GM18498 (cell line): Measurements from ENCODE around the gene PROKR1.

Source experiments
- ATAC-seq: cut with Tn5 transposase; IDR thresholded peaks from one replicate; pipeline ENCODE4 v1.9.1; 2021; ENCODE audit warnings: mild to moderate bottlenecking, moderate library complexity; ENCODE audit not compliant: unreplicated experiment

PROKR1 gene

DNA sequence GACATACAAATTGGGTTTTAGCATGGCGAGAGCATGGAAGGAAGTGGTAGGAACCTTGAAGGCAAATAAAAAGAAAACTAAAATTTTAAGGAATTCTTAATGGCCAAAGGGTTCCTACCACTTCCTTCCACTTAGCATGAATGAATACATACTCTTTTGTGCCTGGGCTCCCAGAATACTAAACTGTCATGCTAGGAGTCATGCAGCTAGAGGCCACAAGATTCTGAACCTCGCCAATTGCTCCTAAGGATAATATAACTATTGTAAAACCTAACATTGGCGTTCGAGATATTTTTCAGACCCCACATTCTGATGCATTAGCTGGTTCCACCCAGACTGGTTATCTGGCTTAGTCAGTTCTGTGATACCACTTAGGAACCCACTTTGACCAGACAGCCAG is 52.6 kb downstream of the PROKR1 start:
- ATAC-seq: no peak

DNA sequence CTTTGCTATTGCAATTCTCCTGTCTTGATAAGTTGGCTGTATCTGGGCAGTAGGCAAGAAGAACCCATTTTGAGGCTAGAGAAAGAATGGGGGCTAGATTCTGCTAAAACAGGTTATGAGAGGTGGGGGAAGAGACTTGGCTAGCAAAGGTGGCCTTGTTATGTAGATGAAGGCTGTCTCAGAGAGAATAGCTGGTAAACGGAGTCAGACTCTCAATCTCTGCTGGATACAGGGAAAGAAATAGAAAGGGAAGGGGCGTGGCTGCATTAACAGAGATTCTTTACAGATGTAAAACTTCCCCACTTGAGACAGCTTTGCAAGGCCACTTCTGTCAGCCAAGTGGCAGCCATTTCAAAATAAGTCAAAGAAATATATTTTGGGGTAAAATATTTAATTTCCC is 53.2 kb downstream of the PROKR1 start:
- ATAC-seq: no peak

DNA sequence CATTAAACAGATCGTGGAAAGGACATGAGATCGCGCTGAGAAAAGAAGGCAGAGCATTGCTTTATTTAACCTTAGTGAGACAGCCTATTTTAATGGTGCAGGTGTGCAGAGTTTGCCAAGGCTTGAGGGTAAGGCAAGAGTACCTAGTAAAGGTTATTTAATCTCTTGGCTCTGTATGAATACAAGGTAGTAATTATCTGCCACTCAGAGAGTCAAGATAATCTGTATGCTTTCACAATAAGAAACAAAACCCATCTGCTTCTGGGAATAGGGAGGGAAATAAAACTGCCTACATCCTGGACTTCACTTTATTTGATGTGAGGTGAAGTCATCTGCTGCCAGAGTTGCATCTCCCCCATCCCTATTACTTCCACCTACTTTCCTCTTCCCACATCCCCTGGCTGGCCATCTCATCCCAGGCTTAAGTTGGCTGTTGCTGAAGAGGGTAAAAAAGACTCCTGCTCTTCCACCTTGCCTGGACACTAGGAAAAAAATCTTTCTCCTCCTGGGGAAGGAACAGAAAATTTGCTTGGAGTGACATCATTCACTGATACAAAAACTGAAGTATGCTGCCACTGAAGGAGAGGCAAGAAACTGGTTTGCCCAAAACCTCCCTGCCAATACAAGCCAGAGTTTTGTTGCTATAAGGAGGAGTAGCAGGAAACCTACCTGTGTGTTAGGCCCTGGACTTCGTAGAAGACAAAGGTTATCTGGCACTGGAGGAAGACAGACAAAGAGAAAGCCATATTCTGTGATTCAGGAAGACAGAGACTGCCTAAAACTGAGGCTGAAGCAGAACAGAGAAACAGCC is 55.4 kb downstream of the PROKR1 start:
- ATAC-seq: no peak

DNA sequence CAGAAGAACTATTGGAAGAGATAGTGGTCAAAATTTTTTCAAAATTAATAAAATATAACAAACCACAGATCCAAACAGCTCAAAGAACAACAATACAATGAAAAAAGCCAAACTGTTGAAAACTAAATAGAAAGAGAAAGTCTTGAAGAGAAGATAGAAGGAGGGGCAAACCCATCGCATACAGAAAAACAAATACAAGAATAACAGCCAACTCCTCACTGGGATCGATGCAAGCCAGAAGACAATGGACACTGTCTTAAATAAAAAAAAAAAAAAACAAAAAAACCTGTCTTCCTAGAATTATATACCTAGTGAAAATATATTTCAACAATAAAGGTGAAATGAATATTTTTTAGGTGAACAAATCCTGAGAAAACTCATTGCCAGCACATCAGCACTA is 57.2 kb downstream of the PROKR1 start:
- no peak for ATAC-seq

DNA sequence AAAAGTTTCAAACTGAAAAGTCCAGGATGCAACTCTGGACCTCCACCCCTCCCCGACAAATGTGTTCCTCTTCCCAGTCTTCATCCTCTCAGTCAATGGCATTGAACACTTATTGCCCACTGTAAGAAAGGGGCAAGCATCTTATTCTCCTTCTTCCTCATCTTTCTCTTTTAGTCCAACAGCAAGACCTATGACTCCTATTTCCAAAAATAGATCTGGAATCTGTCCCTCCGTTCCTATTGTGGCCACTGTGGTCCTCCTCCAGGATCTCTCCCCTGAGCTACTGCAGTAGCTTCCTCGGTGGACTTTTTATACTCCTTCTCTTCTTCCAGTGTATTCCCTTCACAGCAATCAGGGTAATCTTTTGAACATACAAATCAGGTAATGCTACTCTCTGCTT is 63.3 kb downstream of the PROKR1 start:
- no peak for ATAC-seq
